Adrenal gland (tissue), 5 donors: ENCODE measurements around the gene THNSL1.

Experiments used
- POLR2A ChIP-seq, 2 donors: fragments of 450-650 bp; IDR thresholded peaks; one replicate each; pipeline ENCODE4 v1.6.1; 2017; ENCODE audit warnings: antibody characterized with exemption in 2 of 2, mild to moderate bottlenecking in 2 of 2, moderate library complexity in 1 of 2
- TF ChIP-seq, protein P1 (sequence below), 6 experiments: fragments of 450-650 bp in 4 of 6; fragments of 200-600 bp in 2 of 6; sonication (generic) in 1 of 6; IDR thresholded peaks; 1 replicate in 5 of 6; 2 replicates in 1 of 6; pipeline versions ENCODE4 v1.5.1 to v1.8.0; 2016 to 2021; ENCODE audit warnings: antibody characterized with exemption in 6 of 6, mild to moderate bottlenecking in 2 of 6, moderate library complexity in 1 of 6
- donor health status: DM: no; HTN: no; CAD: no.

GRCh38 chr10:24966962-24967481, 49.4 kb upstream of the THNSL1 start:
- TF ChIP-seq, protein P1, sequence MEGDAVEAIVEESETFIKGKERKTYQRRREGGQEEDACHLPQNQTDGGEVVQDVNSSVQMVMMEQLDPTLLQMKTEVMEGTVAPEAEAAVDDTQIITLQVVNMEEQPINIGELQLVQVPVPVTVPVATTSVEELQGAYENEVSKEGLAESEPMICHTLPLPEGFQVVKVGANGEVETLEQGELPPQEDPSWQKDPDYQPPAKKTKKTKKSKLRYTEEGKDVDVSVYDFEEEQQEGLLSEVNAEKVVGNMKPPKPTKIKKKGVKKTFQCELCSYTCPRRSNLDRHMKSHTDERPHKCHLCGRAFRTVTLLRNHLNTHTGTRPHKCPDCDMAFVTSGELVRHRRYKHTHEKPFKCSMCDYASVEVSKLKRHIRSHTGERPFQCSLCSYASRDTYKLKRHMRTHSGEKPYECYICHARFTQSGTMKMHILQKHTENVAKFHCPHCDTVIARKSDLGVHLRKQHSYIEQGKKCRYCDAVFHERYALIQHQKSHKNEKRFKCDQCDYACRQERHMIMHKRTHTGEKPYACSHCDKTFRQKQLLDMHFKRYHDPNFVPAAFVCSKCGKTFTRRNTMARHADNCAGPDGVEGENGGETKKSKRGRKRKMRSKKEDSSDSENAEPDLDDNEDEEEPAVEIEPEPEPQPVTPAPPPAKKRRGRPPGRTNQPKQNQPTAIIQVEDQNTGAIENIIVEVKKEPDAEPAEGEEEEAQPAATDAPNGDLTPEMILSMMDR (IDR thresholded peaks at IDR 0.05): no peak
- no peak for TF ChIP-seq POLR2A (IDR thresholded peaks at IDR 0.05)
